Measurements from ENCODE around the gene GATA6.

The GATA6 gene

GRCh38 chr18:22169011-22169888 lies at the start of gene GATA6:
Gene GATA6, plus strand, starts transcription at chr18:22169589. Its CDS starts 1,556 bp downstream, at chr18:22171145.
- DNase-seq (ENCODE audit: low read depth, low spot score), result no peak

GRCh38 chr18:22124970-22125369 lies 44.4 kb upstream of the GATA6 start:
- DNase-seq (ENCODE audit: low read depth, low spot score), result no peak

DNA sequence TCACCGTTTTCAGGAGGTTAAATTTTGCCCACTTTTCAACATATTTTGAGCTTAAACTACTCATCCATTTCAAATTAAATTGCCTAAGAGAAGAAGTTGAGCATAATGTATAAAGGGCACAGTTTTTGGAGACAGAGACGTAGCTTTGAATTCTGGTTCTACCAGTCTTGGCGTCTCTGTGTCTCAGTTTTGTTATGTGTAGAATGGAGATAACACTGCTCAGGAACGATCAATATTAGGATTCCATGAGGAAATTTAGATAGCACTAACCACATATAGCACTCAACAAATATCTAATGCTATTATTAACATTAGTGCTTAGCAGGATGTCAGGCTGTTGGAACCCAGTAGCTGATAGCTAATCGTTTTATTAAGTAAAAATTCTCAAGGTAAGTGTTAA lies 40.4 kb upstream of the GATA6 start:
- DNase-seq (ENCODE audit: low read depth, low spot score), result no peak

DNA sequence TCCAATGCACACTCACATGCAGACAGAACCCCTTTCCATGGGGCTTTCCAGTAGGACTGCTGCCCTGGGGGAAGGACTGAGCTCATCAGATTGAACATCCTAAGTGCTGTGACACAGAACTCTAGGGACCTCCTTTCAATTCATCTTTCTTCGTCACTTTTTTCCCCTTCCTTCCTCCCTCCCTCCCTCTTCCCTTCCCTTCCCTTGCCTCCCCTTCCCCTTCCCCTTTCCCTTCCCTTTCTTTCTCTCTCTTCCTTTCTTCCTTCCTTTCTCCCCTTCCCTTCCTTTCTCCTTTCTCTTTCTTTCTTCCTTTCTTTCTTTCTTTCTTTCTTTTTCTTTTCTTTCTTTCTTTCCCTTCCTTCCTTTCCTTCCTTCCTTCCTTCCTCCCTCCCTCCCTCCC lies 39.6 kb upstream of the GATA6 start:
- DNase-seq (ENCODE audit: low read depth, low spot score), result no peak

- no peak for DNase-seq (ENCODE audit: low read depth, low spot score)
Measured at GRCh38 chr18:22132258-22132657, 37.1 kb upstream of the GATA6 start.

- DNase-seq (ENCODE audit: low read depth, low spot score), result no peak
Measured at GRCh38 chr18:22132763-22133162, 36.6 kb upstream of the GATA6 start.

DNA sequence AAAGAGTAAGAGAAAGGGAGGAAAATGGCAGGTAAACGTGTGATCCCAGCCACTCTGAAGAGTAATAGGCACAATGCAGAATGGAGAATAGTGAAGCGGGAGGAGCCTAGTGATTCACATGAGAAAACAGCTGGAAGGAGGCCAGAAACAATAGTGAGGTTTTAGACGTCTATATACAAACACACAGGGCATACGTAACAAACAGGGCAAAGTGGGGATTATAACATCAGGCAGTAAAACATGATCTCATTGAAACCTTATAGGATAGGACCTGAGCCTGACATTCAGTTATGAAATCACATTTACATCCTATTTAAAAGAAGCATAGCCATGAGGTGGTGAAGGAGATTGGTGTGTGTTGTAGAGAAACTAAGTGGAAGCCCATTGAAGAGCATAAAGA lies 33.0 kb upstream of the GATA6 start:
- no peak for DNase-seq (ENCODE audit: low read depth, low spot score)

GRCh38 chr18:22141211-22141610 lies 28.2 kb upstream of the GATA6 start:
- DNase-seq (ENCODE audit: low read depth, low spot score), result no peak

DNA sequence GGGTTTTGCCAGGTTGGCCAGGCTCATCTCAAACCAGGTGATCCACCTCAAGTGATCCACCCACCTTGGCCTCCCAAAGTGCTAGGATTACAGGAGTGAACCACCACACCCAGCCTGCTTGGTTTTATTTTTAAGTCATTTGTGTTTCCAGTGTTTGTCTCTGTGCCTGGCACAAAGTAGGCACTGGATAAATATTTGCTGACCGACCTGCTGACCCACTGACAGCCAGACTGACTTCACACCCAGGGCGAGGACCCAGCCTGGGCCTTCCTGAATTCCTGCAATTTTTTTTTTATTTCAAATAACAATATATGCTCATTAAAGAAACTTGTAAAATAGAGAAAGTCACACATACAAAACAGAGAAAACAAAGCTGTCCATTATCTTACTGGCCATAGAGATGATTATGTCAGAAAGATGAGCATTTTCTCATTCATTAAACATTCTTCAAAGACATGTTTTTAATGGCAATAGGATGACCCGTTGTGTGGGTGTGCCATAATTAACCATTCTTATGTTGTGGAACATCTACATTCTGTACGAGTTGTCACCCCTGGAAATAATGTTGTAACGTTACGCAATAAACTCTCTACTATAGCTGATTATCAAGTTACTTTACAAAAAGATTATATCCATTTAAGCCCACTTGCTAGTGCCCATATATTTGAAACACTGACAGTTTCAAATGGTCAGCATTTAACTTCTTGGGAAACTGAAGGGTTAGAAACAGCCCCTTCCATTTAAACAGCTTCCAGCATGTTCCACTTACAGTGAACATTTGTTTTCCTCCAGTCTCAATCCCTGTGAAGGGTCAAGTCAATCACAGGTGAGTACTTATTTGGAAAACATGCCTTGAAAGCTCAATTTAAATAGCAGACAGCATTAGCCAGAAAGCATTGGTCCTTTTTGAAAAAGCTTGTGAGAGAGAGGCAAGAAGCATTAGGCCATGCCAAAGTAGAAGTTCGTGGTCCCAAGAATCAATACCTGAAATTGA lies 25.7 kb upstream of the GATA6 start:
- DNase-seq (ENCODE audit: low read depth, low spot score), result no peak

- DNase-seq (ENCODE audit: low read depth, low spot score), result no peak
Measured at GRCh38 chr18:22145160-22145559, 24.2 kb upstream of the GATA6 start.

GRCh38 chr18:22149710-22150109 lies 19.7 kb upstream of the GATA6 start:
- DNase-seq (ENCODE audit: low read depth, low spot score), result no peak

DNA sequence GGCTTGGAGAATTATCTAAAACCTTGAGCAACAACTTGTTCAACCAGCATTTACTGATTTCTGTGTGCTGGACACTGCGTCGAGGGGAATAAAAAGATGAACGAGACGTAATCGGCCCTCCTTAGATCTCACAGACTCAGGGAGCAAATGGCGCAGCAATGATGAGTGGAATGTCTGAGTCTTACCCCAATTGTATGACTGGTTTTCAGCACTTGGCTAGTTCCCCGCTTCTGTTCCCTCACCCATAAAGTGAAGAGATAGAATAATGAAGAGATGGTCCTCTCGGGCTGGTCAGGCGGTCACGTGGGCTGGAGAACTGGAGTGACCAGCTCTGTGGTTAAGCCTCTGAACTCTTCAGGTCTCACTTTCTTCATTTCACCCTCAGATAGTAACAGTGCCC lies 17.3 kb upstream of the GATA6 start:
- no peak for DNase-seq (ENCODE audit: low read depth, low spot score)

DNA sequence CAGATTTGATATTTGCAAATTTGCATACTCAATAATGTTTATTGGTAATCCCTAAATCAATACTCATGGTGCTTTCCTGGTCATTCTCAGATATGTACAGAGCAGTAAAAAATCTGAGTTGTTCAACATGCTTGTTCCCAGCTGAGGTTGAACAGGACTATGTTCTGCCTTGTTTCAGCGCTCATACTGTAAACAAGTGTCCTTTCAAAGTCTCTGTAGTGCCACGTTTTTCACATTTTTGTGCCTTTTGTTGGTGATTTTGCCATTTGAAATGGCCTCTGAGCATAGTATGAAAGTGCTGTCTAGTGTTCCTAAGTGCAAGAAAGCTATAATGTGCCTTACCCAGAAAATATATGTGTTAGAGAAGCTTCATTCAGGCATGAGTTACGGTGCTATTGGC lies 16.0 kb upstream of the GATA6 start:
- no peak for DNase-seq (ENCODE audit: low read depth, low spot score)

GRCh38 chr18:22155584-22155983 lies 13.8 kb upstream of the GATA6 start:
- DNase-seq (ENCODE audit: low read depth, low spot score), result no peak

GRCh38 chr18:22159014-22159413 lies 10.4 kb upstream of the GATA6 start:
- no peak for DNase-seq (ENCODE audit: low read depth, low spot score)

GRCh38 chr18:22161090-22161489 lies 8.3 kb upstream of the GATA6 start:
- no peak for DNase-seq (ENCODE audit: low read depth, low spot score)

DNA sequence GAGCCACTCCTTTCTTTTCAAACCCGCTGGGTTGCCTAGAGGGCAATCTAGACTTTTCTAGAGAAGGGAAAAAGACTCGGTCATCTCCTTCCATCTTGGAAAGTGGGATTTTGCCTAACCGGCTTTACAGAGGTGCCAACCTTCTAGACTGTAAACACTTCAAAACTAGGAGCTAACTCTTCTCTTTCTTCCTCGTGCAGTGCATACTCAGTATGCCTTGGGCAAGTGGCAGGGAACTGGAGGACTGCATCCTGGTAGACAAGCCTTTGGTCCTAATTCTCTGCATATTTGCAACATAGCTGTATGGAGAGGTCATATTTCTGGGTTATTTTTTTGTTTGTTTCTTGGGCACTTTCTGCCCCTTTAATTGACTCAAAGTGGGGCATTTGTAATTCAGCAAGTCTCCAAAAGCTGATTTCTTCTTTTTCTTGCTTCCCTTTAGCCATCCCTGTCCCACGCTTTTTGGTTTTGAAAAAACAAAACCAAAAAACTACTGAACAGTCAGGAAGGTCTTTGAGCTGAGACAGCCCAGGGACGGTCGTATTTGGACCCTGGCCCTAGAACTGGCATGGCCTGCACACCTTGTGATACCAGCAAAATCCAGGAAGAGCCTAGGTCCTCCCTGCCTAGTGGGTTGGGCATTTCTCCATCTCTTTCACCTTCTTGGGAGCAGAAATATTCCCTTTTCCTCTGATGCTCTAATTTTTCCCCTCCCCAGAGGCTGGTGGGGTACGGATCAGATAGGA lies 5.8 kb upstream of the GATA6 start:
- DNase-seq (ENCODE audit: low read depth, low spot score), result no peak

DNA sequence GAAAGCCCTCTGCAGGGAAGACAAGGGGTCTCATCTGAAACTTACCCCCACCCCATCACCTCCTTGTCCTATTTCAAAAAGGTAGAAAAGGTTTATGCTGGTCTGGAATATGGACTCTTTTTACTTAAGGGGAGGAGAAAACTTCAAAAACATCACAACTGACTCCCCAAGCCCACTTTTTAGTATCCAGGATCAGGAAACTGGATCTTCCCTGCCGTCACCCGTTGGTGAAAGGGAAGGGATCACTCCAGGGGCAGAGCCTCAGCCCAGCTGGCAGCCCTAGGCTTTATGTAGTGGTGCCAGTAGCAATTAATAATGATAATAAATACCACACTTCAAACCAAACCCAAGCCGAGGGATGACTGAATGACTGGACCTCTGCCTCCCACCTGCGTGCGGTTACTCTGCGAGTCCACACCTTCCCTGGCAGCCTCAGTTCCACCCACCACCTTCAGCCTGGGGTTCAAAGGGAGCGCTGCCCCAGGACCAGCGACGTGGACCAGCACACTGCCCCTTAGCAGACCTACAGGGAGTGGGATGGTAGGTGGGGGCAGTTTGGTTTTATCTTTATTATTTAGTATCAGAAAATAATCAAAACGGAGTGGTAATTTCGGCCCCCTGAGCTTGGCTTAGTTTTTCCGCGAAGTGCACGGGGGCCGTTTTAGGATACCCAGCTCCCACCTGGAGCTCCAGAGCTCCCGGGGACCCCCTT lies 4.9 kb upstream of the GATA6 start:
- no peak for DNase-seq (ENCODE audit: low read depth, low spot score)

DNA sequence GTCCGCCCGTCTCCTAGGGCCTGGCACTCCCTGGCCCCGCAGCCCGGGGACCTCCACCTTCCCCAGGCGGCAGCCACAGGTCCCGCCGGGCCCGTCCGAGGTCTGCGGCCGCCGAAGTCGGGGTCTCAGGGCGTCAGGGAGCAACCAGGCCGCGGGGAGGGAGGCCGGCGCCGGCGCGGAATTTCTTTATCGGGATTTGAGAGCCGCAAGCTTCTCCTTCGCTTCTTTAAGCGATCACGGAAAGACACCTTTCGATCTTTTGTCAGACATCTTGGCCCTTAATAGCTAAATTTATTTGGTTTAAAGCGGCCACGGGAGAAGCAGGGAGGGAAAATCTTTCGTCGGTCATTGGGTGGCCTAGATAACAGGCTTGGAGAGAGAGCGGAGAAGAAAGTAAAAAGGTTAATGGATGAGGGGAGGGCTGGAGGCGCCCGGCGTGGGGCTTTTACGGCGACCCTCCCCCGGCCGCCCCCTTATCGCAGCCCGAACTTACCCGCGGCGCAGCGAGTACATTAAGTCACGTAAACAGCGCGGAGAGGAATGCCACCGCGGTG lies 4.3 kb upstream of the GATA6 start:
- DNase-seq (ENCODE audit: low read depth, low spot score), result no peak

DNA sequence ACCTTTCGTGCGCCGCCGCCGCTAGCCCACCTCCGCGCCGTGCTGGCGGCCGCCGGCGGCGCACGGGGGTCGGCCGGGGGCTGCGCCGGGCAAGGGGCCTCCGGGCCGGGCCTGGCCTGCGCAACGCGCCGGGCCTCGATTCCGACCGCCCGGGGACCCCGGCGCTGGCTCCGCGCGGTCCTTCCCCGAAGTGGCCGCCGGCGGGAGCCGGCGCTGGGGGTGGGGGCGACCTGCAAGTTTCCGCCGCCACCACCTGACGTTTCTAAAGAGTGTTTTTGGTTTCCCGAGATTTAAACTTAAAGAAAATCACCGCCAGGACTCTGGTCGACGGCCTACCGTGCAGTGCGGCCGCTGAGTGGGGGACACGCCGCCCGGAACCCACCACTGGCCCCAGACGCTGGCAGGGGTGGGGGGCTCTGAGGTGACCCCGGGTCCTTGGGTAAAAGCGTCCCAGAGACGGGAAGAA lies 3.8 kb upstream of the GATA6 start:
- DNase-seq (ENCODE audit: low read depth, low spot score), result no peak
